Activated CD4-positive, alpha-beta T cell treated with anti-CD3 and anti-CD28 coated beads for 4 hours (primary cell): ENCODE data around the gene PERP.
"Not testable (repeated sequence)": the region's sequence is repeated elsewhere in the genome, so short reads cannot be mapped to it uniquely, and the experiment has no call there.

Source experiments
- DNase-seq, 2 donors: peaks; one replicate each; pipeline ENCODE4 v3.0.0-alpha.2; 2020

PERP gene

DNA sequence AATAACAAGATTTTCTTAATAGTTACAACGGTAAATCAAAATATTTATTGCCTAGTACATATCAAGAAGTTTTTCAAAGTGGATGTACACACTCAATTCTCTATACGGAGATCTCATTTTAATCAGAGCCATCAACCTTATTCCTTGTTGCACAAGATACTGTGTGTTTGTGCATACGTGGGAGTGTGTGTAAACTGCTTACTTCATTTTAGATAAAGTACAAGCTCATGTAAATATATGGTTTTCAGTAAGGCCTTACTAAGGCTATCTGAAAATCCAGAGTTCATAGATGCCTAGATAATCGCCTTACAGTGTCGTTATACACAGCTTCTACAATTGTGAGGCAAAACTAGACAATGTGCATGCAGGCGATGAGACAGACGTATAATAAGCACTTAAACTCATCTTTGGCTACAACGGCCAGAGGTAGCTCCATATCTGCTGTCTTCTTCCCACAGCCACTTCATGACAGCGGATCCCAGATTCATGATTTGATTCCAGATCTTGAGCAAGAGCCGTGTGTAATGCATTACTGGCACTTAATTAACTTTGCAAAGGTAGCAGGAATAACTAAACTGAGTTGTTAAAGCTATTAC lies 2.5 kb downstream of the PERP start:
- DNase-seq = no peak

DNA sequence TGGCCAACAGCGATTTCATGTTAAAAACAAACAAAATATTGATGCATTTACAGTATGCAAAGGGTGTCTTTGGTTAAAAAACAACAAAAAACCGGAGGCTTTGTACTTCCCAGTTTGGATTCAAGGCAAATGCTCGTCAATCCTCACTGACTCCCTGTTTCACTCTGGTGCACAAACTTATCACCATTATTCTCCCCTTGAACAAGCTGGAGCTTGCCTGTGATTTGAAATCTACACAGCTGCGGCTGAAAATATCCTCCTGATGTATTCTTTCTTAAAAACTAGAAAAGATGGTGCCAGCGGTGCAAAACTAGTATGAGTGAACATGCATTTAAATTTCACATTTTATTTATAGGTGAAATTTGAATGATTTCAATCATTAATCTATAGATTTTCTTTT lies 3.3 kb downstream of the PERP start:
- DNase-seq = no peak

DNA sequence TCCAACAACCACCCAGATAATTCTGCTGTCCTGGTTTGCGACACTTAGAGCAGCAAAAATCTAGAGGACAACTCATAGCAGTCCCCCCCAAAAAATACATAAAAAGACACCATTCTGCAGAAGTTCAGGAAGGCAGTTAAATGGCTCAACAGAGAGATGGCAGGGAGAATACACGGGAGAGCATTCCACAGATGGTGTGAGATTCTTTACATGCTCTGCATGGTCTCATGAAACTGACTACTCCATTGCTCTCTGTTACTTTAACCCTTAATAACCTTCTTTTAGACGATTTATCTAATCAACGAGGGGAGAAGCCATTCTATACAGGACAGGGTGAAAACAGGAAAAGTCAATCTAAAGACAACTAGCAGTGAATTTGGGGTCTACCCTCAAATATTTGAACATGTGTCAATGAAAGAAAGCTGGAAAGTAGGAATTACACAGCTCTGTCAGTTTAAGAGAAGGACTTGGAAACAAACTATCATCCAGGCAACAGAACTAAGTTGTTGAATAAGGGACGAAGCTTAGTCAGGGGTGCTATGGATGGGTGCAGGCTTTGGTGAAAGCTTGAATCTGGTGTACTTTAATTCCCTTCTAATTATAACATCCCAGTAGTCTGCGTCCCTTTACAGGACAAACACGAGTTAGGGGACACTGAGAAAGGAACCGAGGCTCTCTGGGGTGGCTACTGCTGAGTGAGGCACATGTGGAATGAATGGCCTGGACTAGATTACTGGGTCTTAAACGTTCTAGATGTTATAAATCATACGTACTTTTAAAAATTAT lies 5.1 kb downstream of the PERP start:
- no peak for DNase-seq

DNA sequence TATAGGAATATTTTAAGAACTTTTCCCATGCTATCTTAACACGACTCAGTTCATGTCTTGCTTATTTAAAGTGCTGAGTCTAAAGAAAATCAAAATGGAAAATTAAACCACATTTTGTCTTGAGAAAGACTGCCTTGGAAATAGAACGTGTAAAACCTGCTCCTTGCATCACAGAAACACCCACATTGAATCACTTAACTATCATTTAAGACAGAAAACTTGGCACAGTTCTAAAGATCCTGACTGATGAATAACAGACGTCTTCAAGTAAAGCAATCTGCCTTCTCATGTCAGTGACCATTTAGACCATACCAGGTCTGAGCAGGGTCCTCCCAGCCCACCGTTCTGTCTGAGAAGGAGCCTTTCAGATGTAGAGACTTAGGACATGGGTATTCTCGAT lies 7.4 kb downstream of the PERP start:
- DNase-seq = no peak

DNA sequence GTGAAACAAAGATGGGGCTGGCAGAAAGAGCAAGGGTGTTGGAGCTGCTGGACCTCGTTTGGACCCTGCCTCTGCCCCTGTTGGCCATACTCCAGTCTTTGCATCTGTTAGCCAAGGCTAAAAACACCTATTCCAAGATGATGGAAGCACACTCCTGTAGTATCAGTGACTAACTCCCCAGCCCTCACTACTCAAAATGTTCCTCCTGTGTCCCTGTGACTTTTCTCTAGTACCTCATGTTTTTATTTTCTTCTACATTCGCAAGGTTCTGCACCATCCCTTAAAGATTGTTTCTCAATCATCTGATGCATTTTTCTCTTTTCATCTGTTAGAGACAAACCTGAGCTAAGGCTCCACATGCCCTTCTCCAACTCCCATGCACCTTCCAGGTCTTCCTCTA lies 8.9 kb downstream of the PERP start:
- DNase-seq = no peak

DNA sequence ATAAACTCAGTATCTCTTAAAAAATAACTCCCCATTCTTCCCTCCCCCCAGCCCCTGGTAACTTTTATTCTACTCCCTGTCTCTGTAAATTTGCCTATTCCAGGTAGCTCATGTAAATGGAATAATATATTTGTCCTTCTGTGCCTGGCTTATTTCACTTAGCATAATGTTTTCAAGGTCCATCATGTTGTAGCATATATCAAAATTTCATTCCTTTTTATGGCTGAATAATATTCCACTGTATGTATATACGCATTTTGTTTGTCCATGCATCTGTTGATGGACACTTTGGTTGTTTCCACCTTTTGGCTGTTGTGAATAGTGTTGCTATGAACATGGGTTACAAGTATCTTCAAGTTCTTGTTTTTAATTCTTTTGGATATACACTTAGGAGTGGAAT lies 13.0 kb downstream of the PERP start:
- no peak for DNase-seq

DNA sequence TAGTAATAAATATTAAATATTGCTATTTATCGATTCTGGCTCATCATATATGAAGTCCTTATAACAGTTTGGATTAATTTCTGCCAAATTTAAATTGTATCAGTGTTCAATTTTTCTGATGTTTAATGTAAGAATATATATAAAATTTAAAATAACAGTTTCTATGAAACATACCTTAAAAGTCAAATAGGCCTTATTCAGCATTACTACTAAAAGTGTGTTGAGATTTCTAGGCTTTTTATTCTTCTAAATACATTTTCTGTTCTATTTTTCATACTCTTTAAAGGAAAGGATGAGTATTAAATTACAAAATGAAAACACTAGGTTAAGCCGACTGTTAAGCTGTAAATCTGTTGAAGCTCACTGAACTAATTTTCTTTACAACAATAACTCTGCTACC lies 13.6 kb downstream of the PERP start:
- DNase-seq = no peak

DNA sequence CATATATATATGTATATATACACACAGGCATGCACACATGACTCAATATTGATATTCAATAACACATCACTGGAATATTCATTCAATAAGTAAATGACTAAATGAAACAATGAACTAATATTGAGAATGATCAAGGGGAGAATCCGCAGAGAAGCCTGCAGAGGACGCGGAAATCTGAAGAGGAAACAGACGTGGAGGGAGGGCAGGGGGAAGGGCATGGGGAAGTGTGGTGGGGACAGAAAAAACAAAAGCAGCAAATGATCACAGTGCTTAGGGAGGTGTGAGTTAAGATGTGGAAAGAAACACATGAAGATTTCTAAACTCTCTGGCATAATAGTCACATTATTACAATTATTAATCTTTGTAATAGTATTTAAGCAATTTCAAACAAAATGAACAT lies 14.5 kb downstream of the PERP start:
- no peak for DNase-seq

DNA sequence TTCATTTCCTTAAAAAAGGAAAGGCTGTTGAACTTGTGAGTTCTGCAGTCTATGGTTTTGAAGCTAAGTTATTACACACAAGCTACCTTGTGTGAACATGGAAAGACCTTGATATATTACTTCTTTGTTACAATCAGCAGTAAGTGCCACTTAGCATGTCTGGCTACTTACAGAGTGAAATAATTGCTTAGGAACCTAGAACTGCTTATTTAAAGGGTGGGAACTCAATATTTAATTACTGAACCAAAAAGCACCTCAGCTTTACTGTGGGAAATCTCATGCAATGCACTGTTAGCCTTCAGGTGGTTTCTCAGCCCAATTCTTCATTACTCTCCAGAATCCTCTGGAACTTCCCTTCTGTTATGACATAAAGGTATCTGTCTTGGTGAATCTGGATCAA lies 17.9 kb downstream of the PERP start:
- DNase-seq = no peak

DNA sequence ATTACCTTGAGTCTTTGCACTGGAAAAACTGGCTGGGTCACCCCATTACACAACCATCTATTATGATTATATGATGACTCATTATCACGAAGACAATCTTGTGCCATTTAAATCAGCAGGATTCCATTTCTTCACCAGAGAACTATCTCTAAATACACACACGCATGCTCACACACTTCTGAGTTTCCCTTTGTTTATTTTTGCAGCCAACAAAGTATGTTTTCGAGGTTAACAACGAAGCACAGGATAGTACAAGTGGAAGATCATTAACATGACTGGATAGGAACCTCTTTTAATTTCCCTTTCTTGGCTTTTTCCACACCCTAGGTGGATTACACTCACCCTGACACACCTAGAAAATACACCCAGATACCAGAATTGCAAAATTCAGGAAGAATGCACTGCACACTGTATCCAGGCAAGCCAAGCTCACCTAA lies 18.9 kb downstream of the PERP start:
- DNase-seq = no peak

DNA sequence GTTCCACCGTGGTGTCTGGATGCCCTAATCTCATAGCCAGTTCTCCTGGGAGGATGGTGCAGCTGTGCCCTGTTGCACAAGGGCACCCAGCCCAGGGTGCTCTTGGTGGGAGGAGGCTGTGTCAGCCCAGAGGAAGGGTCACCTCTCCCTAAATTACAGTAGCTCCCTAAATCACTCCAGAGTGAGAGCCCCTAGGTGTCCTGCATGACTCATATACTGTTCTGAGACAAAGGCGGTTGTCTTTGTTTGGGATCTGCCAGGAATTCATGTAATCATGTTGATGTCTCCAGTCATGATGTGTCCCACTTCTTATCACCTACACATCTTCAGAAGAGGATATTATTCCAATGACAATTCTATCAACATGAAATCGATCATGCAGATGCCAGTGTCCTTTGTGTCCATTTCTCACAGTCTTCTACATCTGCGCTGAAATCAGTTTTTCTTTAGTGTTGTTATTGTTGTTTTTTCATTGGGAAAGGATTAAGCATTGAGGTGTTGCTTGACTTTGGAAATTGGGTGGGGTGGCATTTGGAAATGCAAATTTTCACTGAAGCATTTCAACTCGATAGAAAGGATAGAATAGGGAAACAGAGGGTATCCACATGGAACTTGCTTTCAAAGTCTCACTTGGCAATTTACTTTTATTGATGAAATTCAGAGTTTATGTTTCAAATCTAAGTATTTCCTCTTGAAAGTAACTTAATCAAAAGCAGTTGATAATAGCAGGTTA lies 19.5 kb downstream of the PERP start:
- no peak for DNase-seq

DNA sequence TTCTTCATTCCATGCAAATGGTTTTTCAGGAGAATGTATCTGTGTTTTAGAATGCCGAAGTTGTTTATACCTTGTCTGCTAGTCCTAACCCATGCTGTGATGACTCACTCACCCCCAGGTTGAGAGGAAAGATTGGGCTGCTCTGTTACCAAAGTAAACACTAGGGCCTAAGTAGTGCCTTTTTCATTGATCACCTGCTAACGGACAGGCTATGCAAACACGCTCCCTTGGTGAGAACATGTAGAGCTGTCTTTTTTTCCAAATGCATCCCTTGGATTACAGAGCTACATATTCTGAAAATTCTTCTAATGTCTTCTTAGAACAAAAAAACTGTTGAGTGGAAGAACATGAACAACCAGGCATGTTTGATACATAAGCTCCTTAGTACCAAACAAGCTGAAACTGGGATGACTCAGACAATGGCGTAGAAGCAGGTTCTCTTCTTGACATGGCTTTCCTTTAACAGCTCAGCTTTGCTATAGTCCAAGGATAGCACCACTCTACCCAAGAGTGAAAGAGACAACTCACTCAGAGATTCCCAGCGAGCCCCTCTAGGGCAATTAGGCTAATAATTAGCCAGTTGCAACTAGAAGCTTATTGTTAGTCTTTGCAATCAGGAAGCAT lies 20.5 kb downstream of the PERP start:
- DNase-seq = no peak

DNA sequence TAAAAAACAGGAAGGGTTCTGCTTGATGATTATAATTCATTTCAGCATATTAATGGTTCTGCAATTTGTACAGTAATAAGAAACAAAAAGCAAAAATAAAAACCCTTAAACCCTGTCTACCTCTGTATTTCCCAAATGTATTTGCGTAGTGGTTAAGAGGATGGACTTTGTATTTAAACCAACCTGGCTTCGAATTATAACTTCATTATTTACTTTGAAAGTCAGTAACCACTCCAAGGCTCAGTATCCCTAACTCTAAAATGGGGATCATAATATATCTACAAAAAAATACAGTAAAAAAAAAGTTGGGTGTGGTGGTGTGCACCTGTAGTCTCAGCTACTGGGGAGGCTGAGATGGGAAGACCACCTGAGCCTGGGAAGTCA lies 21.4 kb downstream of the PERP start:
- DNase-seq = no peak

DNA sequence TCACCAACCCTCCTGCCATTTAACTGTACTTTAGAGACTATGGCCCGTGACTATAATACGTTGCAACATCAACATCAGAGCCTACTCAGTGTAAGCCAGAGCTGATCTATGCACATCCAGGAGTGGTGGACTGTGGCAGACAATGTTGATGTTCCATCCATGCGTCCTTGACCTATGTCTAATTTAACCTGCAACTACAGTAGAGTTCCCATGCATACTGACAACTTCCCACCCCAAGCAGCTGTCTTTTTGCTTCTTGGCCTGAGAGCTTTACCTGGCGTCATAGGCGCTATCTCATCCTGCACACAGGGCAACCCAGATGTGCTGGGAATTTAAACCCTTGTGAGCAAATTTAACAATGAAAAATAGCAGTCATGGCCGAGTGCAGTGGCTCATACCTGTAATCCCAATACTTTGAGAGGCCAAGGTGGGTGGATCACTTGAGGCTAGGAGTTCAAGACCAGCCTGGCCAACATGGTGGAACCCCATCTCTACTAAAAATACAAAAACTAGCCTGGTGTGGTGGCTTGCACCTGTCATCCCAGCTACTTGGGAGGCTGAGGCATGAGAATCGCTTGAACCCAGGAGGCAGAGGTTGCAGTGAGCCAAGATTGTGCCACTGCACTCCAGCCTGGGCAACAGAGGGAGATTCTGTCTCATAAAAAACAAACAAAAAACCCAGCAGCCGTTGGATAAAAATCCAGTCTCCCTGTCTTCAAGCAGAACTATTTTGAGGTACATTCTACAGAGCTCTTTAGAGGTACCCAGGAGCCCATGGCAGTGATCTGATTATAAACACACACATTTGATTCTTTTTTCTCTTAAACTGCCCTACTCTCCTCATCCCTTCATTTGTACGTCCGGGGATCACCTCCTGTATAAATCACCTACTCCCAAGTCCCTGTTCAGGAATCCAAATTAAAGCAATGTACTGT lies 22.0 kb downstream of the PERP start:
- no peak for DNase-seq

DNA sequence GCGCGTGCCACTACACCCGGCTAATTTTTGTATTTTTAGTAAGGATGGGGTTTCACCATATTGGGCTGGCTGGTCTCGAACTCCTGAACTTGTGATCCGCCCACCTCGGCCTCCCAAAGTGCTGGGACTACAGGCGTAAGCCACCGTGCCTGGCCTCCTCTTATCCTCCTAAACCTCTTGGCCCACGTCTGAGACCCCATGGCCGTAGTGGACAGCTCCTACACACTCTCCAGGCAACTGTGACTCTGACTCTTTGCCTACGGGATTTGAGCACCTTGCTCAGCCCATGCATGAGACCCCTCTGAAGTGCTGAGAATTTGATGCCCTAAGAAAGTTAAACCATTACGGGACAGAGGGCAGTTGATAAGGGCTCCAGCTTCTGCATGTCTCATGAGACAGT lies 25.0 kb downstream of the PERP start:
- DNase-seq = no peak

DNA sequence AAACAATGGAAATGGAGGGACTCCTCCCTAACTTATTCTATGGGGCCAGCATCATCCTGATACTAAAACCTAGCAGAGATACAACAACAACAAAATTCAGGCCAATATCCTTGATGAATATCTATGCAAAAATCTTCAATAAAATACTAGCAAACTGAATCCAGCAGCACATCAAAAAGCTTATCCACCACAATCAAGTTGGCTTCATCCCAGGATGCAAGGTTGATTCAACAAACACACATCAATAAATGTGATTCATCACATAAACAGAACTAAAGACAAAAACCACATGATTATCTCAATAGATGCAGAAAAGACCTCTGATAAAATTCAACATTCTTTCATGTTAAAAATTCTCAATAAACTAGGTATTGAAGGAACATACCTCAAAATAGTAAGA lies 27.7 kb downstream of the PERP start:
- DNase-seq = not testable (repeated sequence)

DNA sequence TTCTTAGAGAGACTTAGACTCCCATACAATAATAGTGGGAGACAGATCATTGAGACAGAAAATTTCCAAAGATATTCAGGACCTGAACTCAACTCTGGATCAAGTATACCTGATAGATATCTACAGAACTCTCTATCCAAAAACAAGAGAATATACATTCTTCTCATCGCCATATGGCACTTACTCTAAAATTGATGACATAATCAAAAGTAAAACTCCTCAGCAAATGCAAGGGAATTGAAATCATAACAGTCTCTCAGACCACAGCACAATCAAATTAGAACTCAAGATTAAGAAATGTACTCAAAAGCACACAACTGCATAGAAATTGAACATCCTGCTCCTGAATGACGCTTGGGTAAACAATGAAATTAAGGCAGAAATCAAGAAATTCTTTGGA lies 28.7 kb downstream of the PERP start:
- no peak for DNase-seq

DNA sequence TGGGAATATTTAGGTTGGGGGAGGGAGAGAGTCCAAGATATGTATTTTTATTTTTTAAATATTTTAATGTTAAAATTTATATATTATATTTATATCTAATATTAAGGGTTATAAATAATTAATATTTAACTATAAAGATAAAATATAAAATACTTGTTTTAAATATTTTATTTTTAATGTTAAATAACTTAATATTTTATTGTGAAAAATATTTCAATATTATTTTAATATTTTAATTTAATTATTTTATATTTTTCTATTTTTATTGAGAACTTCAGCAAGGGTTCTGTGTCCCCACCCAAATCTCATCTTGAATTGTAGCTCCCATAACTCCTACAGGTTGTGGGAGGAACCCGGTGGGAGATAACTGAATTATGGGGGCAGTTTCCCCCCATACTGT lies 34.0 kb downstream of the PERP start:
- DNase-seq = no peak

DNA sequence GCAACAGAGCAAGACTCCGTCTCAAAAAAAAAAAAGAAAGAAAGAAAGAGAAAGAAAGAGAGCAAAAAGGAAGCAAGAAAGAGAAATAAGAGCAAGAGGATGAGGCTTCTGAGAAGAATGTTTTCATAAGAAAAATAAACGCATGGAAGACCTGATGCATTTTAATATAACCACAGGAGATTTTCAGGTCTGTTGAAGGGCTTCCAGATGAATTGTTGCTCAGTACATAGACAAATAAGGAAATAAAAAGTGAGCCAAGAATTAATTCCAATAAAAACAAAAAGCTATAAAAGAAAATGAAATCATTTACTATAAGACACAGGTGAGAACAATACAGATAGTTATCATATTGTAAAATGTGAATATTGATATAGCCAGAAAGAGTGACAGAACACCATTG lies 43.5 kb downstream of the PERP start:
- DNase-seq = no peak

DNA sequence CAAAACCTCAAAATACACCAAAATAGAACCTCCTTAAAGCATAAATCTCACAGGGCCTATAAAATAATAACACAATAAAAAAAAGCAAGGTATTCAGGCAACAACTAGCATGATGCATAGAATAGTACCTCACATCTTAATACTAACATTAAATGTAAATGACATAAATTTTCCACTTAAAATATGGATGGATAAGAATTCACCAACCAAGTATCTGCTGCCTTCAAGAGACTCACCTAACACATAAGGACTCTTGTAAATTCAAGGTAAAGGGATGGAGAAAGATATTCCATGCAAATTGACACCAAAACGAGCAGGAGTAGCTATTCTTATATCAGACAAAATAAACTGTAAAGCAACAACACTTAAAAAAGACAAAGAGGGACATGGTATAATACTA lies 52.2 kb downstream of the PERP start:
- no peak for DNase-seq

DNA sequence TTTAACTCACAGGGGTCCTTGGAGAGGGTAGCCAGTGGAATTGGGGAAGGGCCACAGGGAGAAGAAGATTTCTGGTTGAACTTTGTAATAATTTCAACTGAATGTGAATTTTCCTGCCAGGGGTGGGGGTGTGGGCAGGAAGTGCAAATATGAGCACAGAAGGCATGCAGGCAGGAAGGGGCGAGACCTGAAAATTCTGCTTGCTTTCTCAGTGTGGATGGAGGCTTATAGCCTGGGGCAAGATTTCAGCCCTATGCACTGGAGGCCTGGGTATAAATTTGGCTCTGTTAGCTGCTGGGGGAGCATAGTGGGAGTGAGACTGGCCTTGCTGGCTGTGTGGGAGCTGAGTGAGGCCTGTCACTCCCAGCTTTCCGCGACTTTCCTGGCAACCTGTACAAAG lies 54.4 kb downstream of the PERP start:
- DNase-seq = no peak

DNA sequence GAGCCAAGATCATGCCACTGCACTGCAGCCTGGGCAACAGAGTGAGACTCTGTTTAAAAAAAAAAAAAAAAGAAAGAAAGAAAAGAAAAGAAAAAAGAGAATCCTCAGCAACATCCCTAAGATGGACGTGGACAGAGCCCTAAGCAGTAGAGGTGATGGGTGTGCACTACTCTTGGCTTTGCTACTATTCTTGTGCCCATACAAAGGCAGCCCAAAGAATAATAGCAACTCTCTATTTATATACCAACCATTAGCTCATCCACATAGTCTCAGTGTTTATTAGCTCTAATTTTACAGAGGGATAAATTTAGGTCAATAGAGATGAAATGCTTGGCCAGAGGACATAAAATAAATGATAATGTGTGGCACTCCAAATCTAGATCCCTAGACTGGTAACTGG lies 62.2 kb downstream of the PERP start:
- DNase-seq = no peak

DNA sequence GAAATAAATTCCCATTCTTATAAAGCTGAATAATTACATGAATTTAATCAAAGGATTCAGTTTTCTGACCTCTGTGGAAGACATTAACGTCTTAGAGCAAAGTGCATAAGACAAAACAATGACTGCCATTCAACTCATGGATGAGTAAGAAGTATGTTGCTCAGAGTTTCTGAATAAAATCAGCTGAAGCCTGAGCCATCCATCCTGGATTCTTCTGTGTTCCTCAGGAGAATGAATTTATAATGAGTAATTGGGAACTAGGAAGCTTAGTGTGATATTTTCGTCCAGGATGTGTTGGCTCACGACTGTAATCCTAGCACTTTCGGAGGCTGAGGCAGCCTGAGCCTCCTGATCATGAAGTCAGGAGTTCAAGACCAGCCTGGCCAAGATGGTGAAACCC lies 62.8 kb downstream of the PERP start:
- no peak for DNase-seq
